GM12801 (cell line): Measurements from ENCODE around the gene CALML4.

Experiments used
- CTCF ChIP-seq: IDR thresholded peaks from one replicate; pipeline ENCODE4 v1.5.1; 2011; ENCODE audit warnings: control low read depth; ENCODE audit not compliant: insufficient read length; ENCODE audit errors: extremely low read depth

Gene CALML4

GRCh38 chr15:68206711-68207151 is 1.6 kb upstream of the CALML4 start:
- TF ChIP-seq CTCF: no peak

GRCh38 chr15:68205954-68206539 is 915 bp upstream of the CALML4 start:
- TF ChIP-seq CTCF: no peak

- no peak for TF ChIP-seq CTCF
These were observed 419 bp upstream of the CALML4 start for GRCh38 chr15:68205558-68205944.

GRCh38 chr15:68204361-68204760 is 771 bp downstream of the CALML4 start:
- no peak for TF ChIP-seq CTCF

GRCh38 chr15:68203956-68204355 is 1.2 kb downstream of the CALML4 start:
- no peak for TF ChIP-seq CTCF

GRCh38 chr15:68203486-68203885 is 1.6 kb downstream of the CALML4 start:
- TF ChIP-seq CTCF: no peak

- no peak for TF ChIP-seq CTCF
These were observed 3.3 kb downstream of the CALML4 start for GRCh38 chr15:68201879-68202261.
